ENCODE measurements around the gene TEKT1.
"Not testable (repeated sequence)": the region's sequence is repeated elsewhere in the genome, so short reads cannot be mapped to it uniquely, and the experiment has no call there.

Gene TEKT1

DNA sequence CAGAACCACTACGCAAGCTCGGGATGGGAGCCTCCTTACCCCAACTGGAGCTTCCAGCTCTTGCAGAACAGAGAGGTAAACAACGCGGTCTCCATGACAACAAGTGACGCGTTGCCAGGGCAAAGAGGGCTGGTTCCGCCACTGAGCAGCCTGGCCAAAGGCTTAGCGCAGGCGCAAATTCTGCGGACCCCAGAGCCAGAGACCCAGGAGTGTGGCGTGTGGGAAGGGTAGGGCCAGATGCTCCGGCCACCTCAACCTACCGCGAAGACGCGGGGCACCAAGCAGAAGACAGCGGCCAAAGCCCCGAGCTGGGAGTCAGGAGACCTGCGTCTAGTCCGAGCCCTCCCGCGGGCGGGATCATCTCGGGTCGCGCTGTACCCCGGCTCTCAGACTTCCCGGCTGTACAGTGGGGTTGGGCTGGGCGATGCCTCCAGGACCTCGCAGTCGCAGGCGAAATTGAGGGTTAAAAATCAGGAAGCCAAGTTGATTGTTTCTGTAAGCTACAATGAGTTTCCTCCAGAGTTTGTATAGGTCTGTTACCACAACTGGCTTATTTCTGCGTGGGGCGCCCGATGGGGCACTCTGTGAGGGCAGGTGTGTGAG lies at the start of gene TEKT1:
Gene TEKT1 (minus strand): TSS at position 69 of the 603 bp plus-strand sequence. CDS start 1,353 bp downstream, outside the sequence.
- DNase-seq = peak in 1 of 2 experiments; percentile 3

DNA sequence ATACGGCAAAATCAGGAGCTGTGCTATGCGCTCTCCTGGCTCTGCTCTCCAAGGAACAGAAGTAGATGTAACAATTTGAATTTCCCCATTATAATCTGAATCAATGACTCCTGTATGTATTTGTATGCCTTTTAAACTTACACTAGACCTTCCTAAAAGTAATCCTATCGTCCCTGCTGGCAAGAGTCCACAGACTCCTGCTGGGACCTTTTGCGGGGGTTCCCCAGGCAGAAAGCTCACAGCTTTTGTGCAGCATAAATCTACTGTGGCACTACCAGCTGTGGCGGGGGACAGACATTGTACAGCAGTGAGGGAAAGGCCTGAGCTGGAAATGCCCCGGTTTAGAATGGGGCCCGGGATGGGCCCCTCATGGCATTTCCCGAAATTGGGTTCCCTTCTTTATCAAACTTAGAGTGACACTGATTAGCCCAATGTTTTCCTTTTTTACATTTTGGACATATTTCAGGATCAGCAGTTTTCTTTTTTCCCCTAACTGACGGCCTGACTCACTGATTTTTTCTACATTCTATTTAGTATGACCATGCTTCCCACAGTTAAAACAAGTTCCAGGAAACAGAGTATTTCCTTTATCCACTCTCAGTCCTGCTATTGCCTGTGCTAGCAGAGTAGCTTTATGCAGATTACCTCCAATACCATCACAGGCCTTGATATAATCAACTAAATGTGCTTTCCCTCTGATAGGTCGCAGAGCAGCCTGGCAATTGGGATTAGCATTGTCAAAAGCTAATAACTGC lies 47.9 kb upstream of the TEKT1 start:
- not testable (repeated sequence) for DNase-seq

DNA sequence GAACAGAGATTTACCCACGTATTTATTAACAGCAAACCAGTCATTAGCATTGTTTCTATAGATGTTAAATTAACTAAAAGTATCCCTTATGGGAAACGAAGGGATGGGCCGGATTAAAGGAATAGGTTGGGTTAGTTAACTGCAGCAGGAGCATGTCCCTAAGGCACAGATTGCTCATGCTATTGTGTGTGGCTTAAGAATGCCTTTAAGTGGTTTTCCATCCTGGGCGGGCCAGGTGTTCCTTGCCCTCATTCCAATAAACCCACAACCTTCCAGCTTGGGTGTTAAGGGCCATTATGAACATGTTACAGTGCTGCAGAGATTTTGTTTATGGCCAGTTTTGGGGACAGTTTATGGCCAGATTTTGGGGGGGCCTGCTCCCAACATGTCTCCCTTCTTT lies 43.7 kb upstream of the TEKT1 start:
- DNase-seq = not testable (repeated sequence)

DNA sequence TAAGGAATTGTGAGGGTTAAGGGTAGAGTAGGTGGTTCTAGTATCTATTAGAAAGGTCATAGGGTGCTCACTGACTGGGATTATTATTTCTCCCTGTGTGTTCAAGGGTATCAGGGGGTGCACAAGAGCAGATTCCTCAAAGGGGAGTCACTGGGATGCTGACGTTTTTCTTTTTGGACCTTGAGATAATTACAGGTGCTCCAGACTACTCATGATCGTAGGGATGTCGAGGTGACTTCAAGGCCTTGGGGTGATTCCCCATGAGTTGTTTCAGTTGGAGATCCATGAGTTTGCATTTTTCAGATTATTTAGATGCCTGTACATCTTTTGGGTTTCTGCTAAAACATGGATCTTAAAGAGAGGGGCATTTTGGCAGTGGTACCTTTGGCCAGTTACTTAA lies 41.4 kb upstream of the TEKT1 start:
- DNase-seq = no peak

DNA sequence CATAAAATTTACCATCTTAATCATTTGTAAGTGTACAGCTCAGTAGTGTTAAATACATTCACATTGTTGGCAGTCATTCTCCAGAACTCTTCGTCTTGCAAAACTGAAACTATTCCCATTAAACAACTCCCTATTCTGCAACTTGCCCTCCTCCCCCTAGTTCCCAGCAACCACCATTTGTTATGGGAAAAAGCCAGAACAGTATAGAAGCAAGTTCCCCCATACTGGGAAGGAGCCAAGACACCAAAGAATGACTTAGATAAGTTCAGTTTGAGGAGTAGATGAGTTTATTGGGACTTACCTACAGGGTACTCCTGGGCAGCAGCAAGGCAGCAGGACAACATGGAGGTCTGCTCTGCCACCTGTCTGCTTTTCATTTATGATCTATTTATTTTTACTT lies 39.3 kb upstream of the TEKT1 start:
- no peak for DNase-seq

DNA sequence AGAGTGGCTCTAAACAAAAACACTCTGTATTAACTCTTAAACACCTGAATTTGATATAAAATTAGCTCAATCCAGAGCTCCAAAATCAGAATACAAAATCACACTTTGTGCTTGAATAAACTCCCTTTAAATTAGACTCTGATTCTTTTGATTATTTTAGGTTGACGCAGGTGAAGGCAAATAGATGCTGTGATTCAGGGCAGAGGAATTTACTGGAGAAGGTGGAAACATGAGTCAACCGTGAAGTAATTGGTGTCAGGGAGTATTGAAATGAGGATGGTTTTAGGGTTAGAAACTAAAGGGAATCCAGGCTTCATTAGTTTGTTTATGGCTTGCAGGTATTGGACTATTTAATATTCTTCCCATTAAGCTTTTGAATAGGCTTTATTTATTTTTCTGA lies 37.1 kb upstream of the TEKT1 start:
- no peak for DNase-seq

DNA sequence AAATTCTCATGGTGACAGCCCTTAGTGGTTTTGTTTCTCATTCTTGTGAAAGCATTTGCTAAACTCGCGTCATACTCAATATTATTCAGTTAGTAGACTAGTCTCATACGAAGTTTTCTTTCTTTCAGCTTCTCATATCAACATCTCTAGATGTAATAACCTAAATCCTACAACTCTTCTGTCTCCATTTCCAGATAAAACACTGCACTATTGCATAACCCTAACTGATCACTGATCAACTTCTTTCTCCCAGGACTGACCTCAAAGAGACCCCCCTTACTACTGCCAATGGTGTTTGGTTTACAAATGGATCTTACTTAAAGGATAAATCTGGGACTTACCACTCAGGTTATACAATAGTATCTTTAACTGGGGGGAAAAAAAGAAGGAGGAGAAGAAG lies 36.3 kb upstream of the TEKT1 start:
- no peak for DNase-seq

DNA sequence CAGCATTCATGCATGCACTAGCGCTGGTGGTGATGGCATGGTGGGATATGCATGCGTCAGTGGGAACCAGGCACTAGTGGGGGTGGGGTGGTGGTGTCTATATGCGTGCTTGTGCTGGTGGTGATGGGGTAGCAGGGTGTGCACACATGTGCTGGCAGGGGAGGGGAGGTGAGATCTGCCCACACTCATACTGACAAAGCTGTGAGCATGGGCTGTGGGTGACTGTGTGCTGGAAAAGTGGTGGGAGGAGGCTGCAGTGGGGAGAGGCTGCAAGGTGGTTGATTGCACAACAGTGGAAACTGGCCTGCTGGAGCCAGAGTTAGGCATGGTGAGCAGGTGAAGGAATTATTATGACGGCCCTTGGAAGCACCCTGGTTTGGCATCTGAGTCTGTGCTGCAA lies 31.3 kb upstream of the TEKT1 start:
- DNase-seq = no peak

DNA sequence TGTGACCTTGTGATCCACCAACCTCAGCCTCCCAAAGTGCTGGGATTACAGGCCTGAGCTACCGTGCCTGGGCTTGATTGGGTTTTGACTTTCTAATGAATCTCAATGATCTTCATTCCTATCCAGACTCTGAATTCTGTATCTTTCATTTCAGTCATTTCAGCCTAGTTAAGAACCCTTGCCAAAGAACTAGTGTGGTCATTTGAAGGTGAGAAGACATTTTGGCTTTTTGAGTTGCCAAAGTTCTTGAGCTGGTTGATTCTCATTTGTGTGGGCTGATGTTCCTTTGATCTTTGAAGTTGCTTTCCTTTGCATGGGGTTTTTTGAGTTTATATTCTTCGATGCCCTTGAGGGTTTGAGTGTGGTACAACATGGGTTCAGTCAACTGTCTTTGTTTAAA lies 30.6 kb upstream of the TEKT1 start:
- DNase-seq = no peak

DNA sequence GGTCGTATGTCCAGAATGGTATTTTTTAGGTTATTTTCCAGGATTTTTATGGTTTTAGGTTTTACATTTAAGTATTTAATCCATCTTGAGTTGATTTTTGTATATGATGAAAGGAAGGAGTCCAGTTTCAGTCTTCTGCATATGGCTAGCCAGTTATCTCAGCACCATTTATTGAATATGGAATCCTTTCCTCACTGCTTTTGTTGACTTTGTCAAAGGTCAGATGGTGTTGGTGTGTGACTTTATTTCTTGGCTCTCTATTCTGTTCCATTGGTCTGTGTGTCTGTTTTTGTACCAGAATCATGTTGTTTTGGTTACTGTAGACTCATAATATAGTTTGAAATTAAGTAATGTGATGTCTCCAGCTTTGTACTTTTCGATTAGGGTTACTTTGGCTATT lies 26.4 kb upstream of the TEKT1 start:
- DNase-seq = no peak

DNA sequence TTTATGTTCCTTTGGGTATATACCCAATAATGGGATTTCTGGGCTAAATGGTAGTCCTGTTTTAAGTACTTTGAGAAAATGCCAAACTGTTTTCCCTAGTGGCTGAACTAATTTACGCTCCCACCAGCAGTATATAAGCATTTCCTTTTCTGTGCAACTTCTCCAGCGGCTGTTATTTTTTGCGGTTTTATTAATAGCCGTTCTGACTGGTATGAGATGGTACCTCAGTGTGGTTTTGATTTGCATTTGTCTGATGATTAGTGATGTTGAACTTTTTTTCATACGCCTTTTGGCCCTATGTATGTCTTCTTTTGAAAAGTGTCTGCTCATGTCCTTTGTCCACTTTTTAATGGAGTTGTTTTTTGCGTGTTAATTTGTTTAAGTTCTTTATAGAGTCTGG lies 25.8 kb upstream of the TEKT1 start:
- no peak for DNase-seq

DNA sequence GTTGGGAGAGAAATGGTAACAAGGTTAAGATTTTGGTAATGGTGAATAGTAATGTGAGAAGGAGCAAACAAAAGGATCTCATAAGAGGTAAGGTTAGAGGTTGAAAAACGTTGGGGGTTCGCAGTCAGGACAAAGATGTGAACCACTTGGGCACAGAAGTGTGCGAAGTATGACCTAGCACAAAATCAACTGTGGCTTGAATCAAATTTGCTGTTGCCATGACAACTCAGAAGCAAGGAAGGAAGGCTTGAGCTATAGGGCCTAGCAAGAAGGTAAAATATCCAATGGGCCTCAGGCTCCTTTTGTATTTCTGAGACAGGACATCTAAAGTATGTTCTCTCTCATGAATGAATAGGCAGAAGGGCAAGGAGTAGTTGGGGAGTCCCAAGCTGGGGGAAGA lies 24.5 kb upstream of the TEKT1 start:
- no peak for DNase-seq

DNA sequence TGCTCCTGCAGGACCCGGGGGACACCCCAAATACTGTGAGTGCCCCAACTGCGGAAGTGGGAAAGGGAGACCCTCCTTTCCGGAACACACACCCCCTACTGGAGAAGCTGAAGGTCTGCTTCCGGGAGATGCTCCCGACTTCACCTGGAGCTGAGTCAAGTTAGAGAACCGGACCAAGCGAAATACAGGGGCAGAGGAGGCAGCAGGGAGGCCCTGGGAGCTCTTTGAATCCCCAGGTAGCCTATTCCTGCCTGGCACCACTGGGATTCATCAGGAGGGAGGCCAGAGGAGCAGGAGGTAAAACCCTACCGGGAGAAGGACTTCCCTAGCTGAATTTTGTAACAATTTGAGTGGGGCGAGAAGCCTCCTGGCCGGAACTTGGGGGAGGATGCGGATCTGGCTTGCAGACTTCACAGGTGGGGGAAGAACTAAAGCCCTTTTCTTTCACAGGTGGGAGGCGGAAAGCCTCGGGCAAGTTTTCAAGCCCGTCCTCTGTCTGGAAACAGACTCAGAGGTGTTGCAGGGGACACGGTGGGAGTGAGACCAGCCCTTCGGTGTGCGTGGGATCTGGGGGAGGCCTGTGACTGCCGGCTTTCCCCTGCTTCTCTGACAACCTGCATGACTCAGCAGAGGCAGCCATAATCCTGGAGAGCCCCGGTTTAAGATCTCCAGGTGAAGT lies 22.4 kb upstream of the TEKT1 start:
- DNase-seq = no peak

DNA sequence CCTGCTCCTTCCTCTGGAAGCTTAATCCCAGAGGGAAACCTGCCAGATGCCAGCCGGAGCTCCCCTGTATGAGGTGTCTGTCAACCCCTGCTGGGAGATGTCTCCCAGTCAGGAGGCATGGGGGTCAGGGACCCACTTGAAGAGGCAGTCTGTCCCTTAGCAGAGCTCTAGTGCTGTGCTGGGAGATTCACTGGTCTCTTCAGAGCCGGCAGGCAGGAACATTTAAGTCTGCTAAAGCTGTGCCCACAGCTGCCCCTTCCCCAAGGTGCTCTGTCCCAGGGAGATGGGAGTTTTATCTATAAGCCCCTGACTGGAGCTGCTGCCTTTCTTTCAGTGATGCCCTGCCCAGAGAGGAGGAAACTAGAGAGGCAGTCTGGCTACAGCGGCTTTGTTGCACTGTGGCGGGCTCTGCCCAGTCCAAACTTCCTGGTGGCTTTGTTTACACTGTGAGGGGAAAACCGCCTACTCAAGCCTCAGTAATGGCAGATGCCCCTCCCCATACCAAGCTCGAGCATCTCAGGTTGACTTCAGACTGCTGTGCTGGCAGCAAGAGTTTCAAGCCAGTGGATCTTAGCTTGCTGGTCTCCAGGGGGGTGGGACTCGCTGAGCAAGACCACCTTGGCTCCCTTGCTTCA lies 17.1 kb upstream of the TEKT1 start:
- not testable (repeated sequence) for DNase-seq

DNA sequence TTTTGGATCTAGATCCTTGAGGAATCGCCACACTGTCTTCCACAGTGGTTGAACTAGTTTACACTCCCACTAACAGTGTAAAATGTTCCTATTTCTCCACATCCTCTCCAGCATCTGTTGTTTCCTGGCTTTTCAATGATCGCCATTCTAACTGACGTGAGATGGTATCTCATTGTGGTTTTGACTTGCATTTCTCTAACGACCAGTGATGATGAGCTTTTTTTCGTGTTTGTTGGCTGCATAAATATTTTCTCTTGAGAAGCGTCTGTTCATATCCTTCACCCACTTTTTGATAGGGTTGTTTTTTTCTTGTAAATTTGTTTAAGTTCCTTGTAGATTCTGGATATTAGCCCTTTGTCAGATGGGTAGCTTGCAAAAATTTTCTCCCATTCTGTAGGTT lies 14.6 kb upstream of the TEKT1 start:
- not testable (repeated sequence) for DNase-seq

DNA sequence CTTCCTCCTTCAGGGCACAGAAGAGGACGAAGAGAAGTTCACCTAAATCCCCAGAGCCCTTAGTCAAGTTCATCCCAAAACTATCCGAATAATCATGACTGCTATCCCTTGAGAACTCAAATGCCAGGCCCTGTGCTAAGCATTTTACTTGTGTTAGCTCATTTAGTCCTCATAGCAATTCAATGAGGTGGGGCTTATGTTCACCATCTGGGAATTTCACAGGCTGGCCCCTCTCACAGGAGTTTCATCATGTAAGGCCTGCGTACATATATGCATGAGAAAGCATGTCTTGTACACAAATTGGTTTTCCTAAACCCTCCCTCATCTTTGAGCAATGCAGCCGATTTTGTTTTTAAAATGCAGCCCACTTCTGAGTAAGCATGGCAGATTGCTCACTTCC lies 12.9 kb upstream of the TEKT1 start:
- DNase-seq = not testable (repeated sequence)

DNA sequence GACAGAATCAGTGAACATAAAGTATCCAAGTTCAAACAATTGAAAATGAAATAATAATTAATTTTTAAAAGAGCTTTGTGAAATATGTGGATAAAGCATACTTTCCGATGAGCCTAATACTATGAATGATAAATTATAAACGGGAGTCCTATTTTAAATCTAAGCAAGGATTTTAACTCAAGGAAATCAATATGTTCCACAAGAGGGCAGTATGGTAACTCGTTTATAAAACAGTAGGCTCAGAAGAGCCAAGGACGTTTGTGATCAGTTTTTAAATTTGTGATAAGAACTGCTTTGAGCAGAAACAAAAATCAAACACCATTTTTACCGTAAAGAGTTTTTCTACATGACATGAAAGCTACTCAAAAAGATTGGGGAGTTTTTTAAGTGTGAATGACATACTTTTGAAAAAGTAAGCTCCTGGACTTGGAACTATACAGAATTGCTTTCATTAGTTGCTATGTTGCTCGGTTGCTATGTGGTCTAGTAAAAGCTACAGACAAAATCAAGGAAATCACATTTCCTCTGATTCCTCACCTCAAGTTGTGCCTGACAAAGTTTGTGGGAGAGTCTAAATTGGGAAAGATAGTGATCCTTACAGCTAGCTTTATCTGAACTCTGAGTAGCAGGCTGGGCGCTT lies 11.8 kb upstream of the TEKT1 start:
- DNase-seq = peak in 1 of 2 experiments; percentile 15

DNA sequence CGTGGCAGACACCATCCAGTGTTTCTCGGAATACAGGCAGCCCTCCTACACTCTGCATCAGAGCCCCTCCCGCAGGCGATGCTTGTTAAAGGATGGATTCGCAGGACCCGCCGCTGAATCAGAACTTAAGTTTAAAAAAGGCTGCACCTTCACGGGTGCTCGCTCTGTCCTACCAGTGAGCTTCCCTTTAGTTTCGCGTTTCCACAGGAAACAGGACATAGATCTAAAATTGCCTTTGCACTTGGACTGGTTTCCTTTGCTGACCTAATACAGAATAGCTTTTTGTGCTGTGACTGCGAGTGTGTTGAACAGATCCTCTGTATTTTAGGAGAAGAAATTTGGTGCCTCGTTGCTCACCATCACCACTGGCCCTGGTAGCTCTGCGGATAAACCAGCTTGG lies 10.2 kb upstream of the TEKT1 start:
- not testable (repeated sequence) for DNase-seq

DNA sequence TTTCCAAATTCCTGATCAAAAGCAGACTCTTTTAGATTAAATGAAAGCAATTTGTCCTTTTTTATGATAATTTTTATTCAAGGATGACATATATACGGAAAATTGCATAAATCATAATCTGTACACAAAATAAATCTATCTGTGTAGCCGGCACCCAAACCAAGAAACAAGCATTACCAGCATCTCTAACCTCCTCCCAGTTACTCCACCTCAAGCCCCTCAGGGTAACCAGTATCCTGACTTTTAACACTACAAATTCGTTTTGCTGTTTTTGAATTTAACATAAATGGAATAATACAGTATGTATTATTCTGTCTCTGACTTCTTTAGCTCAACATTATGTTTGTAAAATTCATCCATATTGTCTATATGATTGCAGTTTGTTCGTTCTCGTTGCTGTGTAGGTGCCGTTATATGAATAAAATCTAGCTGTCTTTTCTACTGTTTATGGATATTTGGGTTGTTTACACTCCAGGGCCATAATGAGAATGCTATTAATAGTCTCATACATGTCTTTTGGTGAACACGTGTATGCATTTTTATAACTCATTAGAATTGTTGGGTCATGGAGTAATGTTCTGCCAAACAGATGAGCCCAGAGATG lies 1.0 kb downstream of the TEKT1 start:
- no peak for DNase-seq

DNA sequence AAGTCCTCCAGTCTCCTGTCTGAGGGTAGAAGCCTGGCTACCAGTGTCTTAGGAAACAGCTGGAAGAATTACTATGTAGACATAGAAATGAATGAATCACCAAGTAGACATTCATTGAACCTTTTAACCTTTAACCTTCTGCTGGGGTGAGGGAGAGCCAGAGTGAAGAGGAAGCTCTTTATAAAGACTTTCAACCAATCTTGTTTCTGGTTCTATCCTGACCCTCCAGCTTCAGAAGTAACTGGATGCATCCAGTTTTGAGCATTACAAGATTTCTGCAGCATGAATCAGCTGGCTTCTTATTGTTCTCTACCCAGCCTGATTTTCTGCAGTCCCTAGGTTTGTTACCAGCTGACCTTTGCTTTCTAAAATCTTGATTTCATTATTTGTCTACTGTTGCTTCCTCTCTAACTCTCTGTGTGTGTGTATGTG lies 8.5 kb downstream of the TEKT1 start:
- no peak for DNase-seq

DNA sequence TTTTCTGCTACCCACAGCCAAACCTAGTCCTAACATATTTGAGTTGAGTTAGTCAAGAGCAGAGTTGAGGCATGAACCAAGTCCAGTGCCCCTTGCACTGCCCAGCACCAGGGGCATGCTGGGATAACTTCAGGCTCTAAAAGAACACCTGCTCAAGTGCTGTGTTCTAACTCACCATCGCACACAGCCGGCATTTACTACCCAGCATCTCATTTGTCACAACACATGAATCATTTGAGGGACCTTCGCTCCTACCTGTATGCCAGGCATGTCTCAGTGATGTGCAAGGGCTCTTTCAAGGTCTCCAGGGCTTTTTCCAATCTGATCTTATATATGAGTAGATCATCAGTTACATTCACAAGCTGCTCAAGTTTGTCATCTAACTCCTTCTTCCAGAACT lies 12.6 kb downstream of the TEKT1 start:
- no peak for DNase-seq

DNA sequence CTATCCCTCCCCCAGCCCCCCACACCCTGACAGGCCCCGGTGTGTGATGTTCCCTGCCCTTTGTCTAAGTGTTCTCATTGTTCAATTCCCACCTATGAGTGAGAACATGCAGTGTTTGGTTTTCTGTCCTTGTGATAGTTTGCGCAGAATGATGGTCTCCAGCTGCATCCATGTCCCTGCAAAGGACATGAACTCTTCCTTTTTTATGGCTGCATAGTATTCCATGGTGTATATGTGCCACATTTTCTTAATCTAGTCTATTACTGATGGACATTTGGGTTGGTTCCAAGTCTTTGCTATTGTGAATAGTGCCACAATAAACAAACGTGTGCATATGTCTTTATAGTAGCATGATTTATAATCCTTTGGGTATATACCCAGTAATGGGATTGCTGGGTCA lies 15.2 kb downstream of the TEKT1 start:
- not testable (repeated sequence) for DNase-seq

DNA sequence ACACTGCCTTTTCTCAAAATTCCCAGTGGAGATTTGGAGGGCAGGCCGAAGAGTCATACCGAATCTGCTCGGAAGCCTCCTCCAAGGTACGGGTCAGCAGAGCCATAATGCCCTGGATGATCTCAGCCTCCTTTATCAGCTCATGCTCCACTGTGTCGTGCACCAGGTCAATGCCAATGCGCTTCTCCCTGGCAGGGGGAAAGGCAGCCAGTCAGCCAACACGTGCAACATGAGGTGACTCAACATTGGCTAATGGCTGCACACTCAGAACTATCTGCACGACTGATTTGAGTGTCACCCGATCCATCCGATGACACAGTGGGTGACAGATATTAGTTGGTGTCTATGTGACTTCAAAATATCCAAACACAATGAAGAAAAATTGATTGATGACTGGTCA lies 15.8 kb downstream of the TEKT1 start:
- no peak for DNase-seq
